ENCODE data around the gene PGLYRP4.

Gene PGLYRP4

DNA sequence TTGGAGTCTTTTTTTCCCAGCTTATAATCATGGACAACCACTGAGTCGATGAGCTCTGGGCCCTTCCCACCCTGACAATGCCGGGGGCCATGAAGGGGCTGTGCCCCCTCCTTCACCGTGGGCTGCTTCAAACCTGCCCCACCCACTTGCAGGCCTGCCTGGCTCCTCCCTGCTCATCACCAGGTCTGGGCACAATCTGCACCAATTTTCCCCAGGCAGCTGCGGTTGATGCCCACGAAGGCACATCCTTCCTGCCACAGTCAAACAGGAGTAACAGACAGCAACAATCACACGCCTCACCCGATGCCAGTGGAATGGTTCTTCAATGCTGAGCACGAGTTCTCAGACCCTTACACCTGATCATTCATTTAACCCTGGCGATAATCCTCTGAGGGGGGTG lies 54.8 kb downstream of the PGLYRP4 start:
- Histone ChIP-seq H3K27ac (ENCODE audit: low read depth, low read length) (no peak overlapping the region), H3K36me3 (ENCODE audit: insufficient read depth, low read length) (no peaks in the 10 kb centered on the region), H3K9ac (ENCODE audit: low read length) (no peak overlapping the region)

DNA sequence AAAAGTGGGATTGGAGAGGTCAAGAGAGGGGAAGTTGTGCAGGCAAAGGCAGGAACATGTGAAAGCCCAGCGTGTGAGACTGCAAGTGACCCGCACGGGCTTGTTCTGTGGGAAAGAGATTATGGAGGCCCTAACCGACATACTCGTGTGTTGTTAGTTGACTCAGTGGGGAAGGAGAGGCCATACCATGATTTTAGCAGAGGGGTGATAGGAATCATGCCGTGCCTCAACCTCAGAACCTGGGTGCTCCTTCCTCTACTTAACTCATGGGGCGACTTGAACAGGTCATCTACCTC lies 55.2 kb downstream of the PGLYRP4 start:
- H3K4me3 ChIP-seq (ENCODE audit: low read depth in 1 of 2, low read length in 2 of 2) = no peak overlapping the region
- no peaks in the 10 kb centered on the region for H3K4me1 ChIP-seq (ENCODE audit: insufficient read depth, low read length)
- no peaks in the 10 kb centered on the region for H3K36me3 ChIP-seq (ENCODE audit: insufficient read depth, low read length)
- H3K27ac ChIP-seq (ENCODE audit: low read depth, low read length) = no peak overlapping the region
- H3K27me3 ChIP-seq (ENCODE audit: control insufficient read depth in 1 of 2, insufficient read depth in 2 of 2, low read length in 2 of 2) = no peaks in the 10 kb centered on the region
- H3K9me3 ChIP-seq (ENCODE audit: low read length) = no peaks in the 10 kb centered on the region
- no peak overlapping the region for H3K9ac ChIP-seq (ENCODE audit: low read length)

More for the DNA sequence above, 54.8 kb downstream of the PGLYRP4 start:
- no peak overlapping the region for H3K4me3 ChIP-seq (ENCODE audit: low read depth in 1 of 2, low read length in 2 of 2)
- no peaks in the 10 kb centered on the region for H3K27me3 ChIP-seq (ENCODE audit: control insufficient read depth in 1 of 2, insufficient read depth in 2 of 2, low read length in 2 of 2)
- no peaks in the 10 kb centered on the region for H3K4me1 ChIP-seq (ENCODE audit: insufficient read depth, low read length)
- no peaks in the 10 kb centered on the region for H3K9me3 ChIP-seq (ENCODE audit: low read length)

DNA sequence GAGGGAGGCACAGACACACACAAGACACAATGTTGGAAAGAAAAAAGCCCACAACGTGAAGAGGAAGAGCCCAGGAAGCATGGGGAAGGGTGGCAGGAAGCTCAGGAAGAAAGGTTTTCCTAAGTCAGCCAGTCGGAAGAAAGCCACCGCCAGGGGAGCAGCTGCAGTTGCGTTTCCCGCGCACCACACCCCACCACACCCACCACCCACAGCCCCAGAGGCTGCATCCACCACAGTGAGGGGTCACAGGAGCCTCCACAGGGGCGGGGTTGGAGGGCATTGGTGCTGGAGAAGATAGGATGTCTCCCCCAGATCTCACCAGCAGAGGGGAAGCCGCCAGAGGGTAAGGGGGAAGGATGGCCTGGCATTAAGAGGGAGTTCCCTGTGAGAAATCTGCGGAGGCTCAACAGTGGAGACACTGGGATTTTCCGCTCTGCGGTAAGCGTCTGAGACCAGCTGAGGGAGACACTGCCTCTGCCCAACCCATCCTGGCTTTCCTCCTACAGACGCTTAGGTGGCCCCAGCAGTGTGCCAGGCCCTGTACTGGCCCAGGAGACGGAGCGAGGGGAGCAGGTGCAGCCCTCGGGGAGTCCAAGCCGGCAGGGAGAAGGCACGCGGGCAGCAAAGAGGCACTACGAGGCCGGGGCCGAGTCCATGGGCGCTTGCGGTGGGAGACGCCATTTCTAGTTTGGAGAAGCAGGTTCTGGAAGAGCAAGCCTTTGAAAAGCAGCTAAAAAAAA lies 55.7 kb downstream of the PGLYRP4 start:
- no peaks in the 10 kb centered on the region for H3K36me3 ChIP-seq (ENCODE audit: insufficient read depth, low read length)
- no peaks in the 10 kb centered on the region for H3K27me3 ChIP-seq (ENCODE audit: control insufficient read depth in 1 of 2, insufficient read depth in 2 of 2, low read length in 2 of 2)
- no peaks in the 10 kb centered on the region for H3K4me1 ChIP-seq (ENCODE audit: insufficient read depth, low read length)
- no peak overlapping the region for H3K4me3 ChIP-seq (ENCODE audit: low read depth in 1 of 2, low read length in 2 of 2)
- no peak overlapping the region for H3K9ac ChIP-seq (ENCODE audit: low read length)
- H3K27ac ChIP-seq (ENCODE audit: low read depth, low read length) = no peak overlapping the region
- no peaks in the 10 kb centered on the region for H3K9me3 ChIP-seq (ENCODE audit: low read length)

DNA sequence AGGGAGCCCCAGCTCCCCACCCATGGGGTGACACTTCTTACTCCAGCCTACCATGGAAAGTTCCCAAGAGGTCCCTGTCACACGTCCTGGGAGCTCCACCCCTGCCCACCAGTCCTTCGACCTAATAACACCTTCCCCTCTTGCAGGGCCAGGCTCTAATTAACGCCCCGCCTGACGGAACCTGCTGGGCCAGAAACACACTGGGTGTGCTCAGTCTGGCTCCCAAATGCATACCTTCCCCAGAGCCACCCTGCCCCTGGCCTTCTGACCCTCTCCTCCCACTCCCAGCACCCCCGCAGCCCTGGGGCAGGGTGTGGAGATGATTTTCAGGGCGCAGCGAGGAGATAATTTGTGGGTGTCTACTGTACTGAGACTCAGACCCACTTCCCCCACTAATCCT lies 56.5 kb downstream of the PGLYRP4 start:
- Histone ChIP-seq H3K36me3 (ENCODE audit: insufficient read depth, low read length) (no peaks in the 10 kb centered on the region), H3K9me3 (ENCODE audit: low read length) (no peaks in the 10 kb centered on the region), H3K27ac (ENCODE audit: low read depth, low read length) (no peak overlapping the region), H3K4me3 (ENCODE audit: low read depth in 1 of 2, low read length in 2 of 2) (no peak overlapping the region), H3K4me1 (ENCODE audit: insufficient read depth, low read length) (no peaks in the 10 kb centered on the region), H3K27me3 (ENCODE audit: control insufficient read depth in 1 of 2, insufficient read depth in 2 of 2, low read length in 2 of 2) (no peaks in the 10 kb centered on the region), H3K9ac (ENCODE audit: low read length) (no peak overlapping the region)

DNA sequence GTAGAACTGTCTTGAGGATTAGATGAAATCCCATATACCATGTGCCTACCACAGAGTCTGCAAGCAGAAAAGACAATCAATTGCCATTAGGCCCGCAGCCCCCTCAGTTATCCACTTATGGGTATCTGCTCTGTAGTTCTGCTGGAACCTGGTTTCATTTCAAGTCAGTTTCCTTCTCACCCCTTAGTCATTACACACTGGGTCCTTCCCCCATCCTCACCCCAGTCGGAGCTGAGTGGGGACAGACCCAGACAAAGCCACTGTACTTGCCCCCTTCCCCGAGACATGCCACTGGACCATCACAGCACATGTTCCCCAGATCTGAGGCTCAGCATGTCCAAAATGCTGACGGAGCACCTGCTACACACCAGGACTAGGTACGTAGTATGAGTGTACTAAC lies 57.1 kb downstream of the PGLYRP4 start:
- Histone ChIP-seq H3K36me3 (ENCODE audit: insufficient read depth, low read length) (no peaks in the 10 kb centered on the region), H3K27me3 (ENCODE audit: control insufficient read depth in 1 of 2, insufficient read depth in 2 of 2, low read length in 2 of 2) (no peaks in the 10 kb centered on the region), H3K4me1 (ENCODE audit: insufficient read depth, low read length) (no peaks in the 10 kb centered on the region), H3K9me3 (ENCODE audit: low read length) (no peaks in the 10 kb centered on the region), H3K27ac (ENCODE audit: low read depth, low read length) (no peak overlapping the region), H3K4me3 (ENCODE audit: low read depth in 1 of 2, low read length in 2 of 2) (no peak overlapping the region), H3K9ac (ENCODE audit: low read length) (no peak overlapping the region)

DNA sequence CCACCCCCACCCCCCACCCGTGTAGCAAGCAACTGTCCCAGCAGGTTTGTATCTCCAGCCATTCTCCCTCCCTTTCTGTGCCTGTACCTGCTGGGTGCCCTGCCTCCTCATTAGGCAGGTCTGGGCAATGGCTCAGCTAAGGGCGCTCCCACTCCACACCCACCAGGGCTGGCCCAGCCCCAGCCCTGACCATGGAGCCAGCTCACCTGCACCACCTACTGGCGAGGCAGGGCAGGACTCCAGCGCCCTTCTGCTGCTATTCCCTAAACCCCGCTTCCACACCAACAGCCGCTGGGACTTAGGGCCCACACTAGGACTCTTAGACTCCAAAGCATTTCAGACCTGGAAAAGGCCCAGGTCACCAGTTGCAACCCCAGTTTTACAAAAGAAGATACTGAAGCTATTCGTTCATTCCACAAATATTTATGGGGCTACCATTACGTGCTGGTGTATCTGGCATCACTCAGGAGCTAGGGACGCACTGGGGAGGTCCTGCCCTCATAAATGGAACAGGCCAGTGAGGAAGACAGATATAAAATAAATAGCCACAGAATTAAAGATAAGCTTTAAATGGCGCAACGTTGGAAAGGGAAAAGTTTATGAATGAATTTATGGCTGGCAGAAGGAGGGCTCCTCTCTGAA lies 59.9 kb downstream of the PGLYRP4 start:
- H3K9me3 ChIP-seq (ENCODE audit: low read length) = no peaks in the 10 kb centered on the region
- H3K9ac ChIP-seq (ENCODE audit: low read length) = no peak overlapping the region
- no peaks in the 10 kb centered on the region for H3K4me1 ChIP-seq (ENCODE audit: insufficient read depth, low read length)
- no peaks in the 10 kb centered on the region for H3K36me3 ChIP-seq (ENCODE audit: insufficient read depth, low read length)
- no peaks in the 10 kb centered on the region for H3K27me3 ChIP-seq (ENCODE audit: control insufficient read depth in 1 of 2, insufficient read depth in 2 of 2, low read length in 2 of 2)
- no peak overlapping the region for H3K27ac ChIP-seq (ENCODE audit: low read depth, low read length)
- H3K4me3 ChIP-seq (ENCODE audit: low read depth in 1 of 2, low read length in 2 of 2) = no peak overlapping the region

All from muscle layer of colon (tissue), 2 donors.